Measurements from ENCODE around the gene TXNDC9.

- TF ChIP-seq CTCF (IDR thresholded peaks at IDR 0.05) (no peak), EZH2 (IDR thresholded peaks at IDR 0.05; ENCODE audit: borderline replicate concordance, insufficient read depth, low read depth, low read length, poor library complexity, severe bottlenecking) (no peak)
These were observed 10.1 kb upstream of the TXNDC9 start for GRCh38 chr2:99346218-99346617.
